Activated naive CD8-positive, alpha-beta T cell treated with anti-CD3 and anti-CD28 coated beads for 36 hours (primary cell): ENCODE results near the gene MAP2K7. TPM values are rescaled to one million over a fixed set of nuclear protein-coding genes. Genes with fewer than 3 reads are reported as not detected.

Experiments
- DNase-seq: peaks from one replicate; pipeline ENCODE4 v3.0.0; 2021
- H3K27ac Mint-ChIP-seq: one replicate; pipeline ENCODE4 v1.8.0; 2022; ENCODE audit warnings: mild to moderate bottlenecking, moderate library complexity, mixed read lengths
- H3K27me3 Mint-ChIP-seq: one replicate; pipeline ENCODE4 v1.8.0; 2022; ENCODE audit warnings: mild to moderate bottlenecking, mixed read lengths
- H3K36me3 Mint-ChIP-seq: one replicate; pipeline ENCODE4 v1.8.0; 2021; ENCODE audit warnings: mild to moderate bottlenecking, mixed read lengths
- H3K4me1 Mint-ChIP-seq: one replicate; pipeline ENCODE4 v1.8.0; 2021; ENCODE audit warnings: mixed read lengths
- H3K4me3 Mint-ChIP-seq: one replicate; pipeline ENCODE4 v1.8.0; 2022; ENCODE audit warnings: mild to moderate bottlenecking, moderate library complexity, mixed read lengths
- H3K9me3 Mint-ChIP-seq: one replicate; pipeline ENCODE4 v1.8.0; 2022; ENCODE audit warnings: mixed read lengths
- total RNA-seq, 2 experiments: library from RNA; stranded (reverse); gene quantifications; one replicate each; pipeline ENCODE4 v1.2.3, GENCODE V29; 2021

Gene MAP2K7
- total RNA-seq, 2 experiments from 2014 or later, result 31.8 to 32.4 TPM

DNA sequence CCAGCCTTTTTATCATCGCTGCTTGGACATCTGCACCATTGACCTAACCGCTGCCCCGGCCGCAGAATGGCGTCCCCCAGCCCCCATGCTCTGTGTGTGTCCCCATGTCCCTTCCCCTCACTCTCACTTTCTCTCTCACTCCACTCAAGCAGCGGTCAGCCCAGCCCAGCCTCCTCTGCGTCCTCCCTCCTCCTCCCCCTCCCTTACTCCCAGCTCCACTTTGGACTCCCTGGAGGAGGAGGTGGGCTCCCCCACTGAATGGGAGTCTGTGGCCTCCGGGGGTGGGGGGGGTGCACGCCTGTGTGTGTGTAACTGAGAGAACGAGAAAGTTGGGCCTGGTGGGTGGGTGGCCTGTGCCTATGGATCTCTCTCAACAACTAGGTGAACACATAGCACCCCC lies 2.2 kb downstream of the MAP2K7 start:
- Mint-ChIP-seq H3K27ac (peak overlapping the region; percentile 68), H3K4me1 (peaks cover 31% of the 10 kb centered on the region), H3K4me3 (peak overlapping the region; percentile 64), H3K9me3 (no peaks in the 10 kb centered on the region), H3K36me3 (peaks cover 23% of the 10 kb centered on the region), H3K27me3 (peaks cover 6% of the 10 kb centered on the region)
- DNase-seq, result no peak

DNA sequence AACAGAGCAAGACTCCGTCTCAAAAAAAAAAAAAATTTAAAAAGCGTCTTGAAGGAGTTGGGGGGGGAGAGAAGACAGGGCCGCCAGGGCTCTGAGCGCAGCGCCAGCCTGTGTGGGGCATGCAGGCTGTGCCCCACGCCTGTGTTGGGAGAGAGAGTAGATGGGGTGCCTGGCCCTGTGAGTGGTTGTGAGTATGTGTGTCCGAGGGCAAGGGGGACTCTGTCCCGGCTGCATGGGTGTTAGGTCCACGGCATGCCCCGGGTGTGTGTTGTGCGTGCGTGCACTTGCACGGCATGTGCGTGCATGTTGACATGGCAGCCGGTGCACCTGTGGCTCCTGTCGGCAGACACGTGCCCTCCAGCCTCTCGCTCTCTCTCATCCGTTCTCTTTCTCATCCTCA lies 3.4 kb downstream of the MAP2K7 start:
- no peak for DNase-seq
- Mint-ChIP-seq H3K4me1 (peaks cover 31% of the 10 kb centered on the region), H3K9me3 (no peaks in the 10 kb centered on the region), H3K36me3 (peaks cover 28% of the 10 kb centered on the region), H3K27ac (no peak overlapping the region), H3K27me3 (peaks cover 6% of the 10 kb centered on the region), H3K4me3 (no peak overlapping the region)

DNA sequence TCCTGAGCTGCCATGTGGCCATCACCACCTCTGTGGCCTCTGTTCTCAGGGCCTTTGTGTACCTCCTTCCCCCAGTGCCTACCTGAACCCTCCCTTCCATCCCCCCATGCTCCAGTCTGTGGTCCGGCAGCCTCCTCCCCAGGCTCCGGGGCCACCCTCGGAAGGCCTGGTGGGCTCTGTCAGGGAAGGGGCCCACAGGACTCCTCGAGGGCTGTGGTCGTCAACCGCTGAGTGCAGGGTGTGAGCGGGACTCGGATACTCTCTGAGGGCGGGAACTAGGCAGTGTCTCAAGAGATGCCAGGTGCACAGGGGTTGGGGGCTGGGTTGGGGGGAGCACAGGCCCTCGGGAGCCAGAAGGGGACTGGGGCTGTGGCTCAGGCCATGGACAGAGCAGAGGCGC lies 3.9 kb downstream of the MAP2K7 start:
- Mint-ChIP-seq H3K4me3 (no peak overlapping the region), H3K36me3 (peaks cover 29% of the 10 kb centered on the region)
- no peak for DNase-seq

DNA sequence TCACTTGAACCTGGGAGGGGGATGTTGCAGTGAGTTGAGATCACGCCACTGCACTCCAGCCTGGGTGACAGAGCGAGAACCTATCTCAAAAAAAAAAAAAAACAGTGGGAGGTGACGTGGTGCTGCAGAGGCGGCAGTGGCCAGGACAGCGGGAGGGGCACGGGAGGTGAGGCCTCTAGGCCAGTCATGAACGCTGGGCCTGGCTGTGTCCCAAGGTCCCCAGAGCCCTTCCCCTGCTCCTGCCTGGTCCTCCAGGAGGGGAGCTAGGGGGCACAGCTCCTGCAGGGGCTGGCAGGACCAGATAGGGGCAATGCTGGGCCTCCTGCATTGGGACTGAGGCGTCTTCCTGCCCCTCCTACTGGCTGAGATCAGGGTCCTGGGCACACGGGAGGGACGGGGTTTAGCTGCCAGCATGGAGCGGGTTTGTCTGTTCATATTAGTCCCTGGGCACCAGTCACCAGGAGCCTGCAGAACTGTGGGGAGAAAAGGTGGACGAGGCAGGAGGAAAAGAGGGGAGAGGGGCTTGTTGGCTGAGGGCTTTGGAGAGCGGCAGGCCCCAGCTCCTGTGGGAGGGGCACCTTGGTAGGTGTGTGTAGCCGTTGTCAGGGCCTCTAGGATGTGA lies 4.5 kb downstream of the MAP2K7 start:
- Mint-ChIP-seq H3K4me3 (no peak overlapping the region), H3K9me3 (no peaks in the 10 kb centered on the region), H3K4me1 (peaks cover 25% of the 10 kb centered on the region), H3K36me3 (peaks cover 35% of the 10 kb centered on the region), H3K27ac (no peak overlapping the region), H3K27me3 (peaks cover 5% of the 10 kb centered on the region)
- no peak for DNase-seq

More for the DNA sequence above, 3.9 kb downstream of the MAP2K7 start:
- Mint-ChIP-seq H3K27me3 (peaks cover 6% of the 10 kb centered on the region), H3K9me3 (no peaks in the 10 kb centered on the region), H3K4me1 (peaks cover 29% of the 10 kb centered on the region), H3K27ac (no peak overlapping the region)

DNA sequence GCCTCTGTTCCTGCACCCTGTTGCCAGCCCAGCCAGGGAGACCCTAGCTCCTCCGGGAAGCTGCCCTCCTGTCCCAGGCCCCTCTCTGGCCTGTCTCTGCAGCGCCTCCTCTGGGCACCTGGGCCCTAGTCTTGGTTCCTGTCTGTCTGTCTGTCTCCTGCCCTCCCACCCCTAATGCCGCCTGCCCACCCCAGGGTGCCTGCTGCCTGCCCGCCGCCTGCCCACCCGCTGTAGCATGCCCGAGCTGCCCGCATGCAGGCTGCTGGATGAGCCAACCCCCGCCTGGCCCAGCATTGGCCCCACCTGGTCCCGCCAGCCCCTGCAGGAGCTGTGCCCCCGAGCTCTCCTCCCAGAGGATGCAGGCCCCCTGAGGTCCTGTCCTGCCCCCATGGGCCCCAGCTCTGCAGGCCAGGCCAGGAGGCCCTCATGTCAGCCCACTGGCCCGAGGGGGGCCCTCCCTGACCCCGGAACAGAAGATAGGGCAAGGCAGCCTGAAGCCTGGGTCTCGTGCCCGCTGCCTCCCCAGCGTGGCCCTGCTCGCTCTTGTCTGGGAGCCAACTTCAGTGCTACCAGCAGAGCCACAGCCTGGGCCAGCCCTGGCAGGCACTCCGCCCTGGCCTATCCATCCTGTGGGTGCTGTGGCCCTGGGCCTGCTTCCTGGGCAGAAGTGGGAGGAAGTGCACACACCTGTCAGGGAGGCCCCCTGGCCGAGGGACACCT lies 5.2 kb downstream of the MAP2K7 start:
- H3K27me3 Mint-ChIP-seq, result no peaks in the 10 kb centered on the region
- DNase-seq, result no peak
- H3K27ac Mint-ChIP-seq, result no peak overlapping the region
- H3K36me3 Mint-ChIP-seq, result peaks cover 33% of the 10 kb centered on the region
- no peaks in the 10 kb centered on the region for H3K9me3 Mint-ChIP-seq
- peaks cover 24% of the 10 kb centered on the region for H3K4me1 Mint-ChIP-seq
- H3K4me3 Mint-ChIP-seq, result no peak overlapping the region

DNA sequence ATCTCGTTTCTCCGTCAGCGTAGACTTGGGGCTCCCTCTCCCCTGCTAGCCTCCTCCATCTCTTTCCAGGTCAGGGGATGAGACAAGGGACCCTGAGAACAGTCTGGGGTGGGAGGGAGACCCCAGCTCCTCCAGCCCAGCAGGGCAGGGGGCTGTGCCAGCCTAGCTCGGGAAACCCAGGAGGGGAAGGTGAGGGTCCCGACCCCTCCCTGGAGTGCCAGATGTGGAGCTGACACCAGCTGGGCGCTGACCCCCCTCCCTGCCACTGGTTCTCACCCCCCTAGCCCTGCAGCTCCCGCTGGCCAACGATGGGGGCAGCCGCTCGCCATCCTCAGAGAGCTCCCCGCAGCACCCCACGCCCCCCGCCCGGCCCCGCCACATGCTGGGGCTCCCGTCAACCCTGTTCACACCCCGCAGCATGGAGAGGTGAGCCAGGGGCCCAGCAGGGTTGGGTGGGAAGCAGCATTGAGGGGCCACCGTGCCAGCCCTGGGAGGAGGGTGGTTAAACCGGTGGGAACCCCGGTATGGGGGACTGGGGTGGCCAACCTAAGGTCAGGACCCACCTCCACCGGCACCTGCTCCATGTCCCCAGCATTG lies 5.9 kb downstream of the MAP2K7 start:
- H3K36me3 Mint-ChIP-seq, result peaks cover 30% of the 10 kb centered on the region
- H3K27me3 Mint-ChIP-seq, result peaks cover 4% of the 10 kb centered on the region
- H3K9me3 Mint-ChIP-seq, result no peaks in the 10 kb centered on the region
- peaks cover 22% of the 10 kb centered on the region for H3K4me1 Mint-ChIP-seq
- no peak for DNase-seq
- no peak overlapping the region for H3K27ac Mint-ChIP-seq
- H3K4me3 Mint-ChIP-seq, result no peak overlapping the region

DNA sequence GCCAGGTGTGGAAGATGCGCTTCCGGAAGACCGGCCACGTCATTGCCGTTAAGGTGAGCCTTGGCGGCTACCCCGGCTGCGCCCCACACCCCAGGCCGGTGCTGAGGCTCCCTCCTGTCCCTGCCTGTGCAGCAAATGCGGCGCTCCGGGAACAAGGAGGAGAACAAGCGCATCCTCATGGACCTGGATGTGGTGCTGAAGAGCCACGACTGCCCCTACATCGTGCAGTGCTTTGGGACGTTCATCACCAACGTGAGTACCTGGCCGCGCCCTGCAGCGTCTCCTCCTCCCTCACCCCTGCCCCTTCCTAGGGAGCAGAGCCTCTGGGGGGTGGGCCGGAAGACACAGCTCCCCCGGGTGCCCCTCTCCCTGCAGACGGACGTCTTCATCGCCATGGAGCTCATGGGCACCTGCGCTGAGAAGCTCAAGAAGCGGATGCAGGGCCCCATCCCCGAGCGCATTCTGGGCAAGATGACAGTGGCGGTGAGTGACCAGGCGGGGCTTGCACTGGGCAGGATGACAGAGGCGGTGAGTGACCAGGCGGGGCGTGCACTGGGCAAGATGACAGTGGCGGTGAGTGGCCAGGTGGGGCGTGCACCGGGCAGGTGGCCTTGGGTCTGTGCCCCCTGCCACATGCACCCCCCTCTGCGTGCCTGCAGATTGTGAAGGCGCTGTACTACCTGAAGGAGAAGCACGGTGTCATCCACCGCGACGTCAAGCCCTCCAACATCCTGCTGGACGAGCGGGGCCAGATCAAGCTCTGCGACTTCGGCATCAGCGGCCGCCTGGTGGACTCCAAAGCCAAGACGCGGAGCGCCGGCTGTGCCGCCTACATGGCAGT lies 6.9 kb downstream of the MAP2K7 start:
- H3K9me3 Mint-ChIP-seq, result no peaks in the 10 kb centered on the region
- H3K4me3 Mint-ChIP-seq, result no peak overlapping the region
- no peak for DNase-seq
- peaks cover 16% of the 10 kb centered on the region for H3K4me1 Mint-ChIP-seq
- H3K27me3 Mint-ChIP-seq, result peaks cover 14% of the 10 kb centered on the region
- peaks cover 24% of the 10 kb centered on the region for H3K36me3 Mint-ChIP-seq
- H3K27ac Mint-ChIP-seq, result no peak overlapping the region

DNA sequence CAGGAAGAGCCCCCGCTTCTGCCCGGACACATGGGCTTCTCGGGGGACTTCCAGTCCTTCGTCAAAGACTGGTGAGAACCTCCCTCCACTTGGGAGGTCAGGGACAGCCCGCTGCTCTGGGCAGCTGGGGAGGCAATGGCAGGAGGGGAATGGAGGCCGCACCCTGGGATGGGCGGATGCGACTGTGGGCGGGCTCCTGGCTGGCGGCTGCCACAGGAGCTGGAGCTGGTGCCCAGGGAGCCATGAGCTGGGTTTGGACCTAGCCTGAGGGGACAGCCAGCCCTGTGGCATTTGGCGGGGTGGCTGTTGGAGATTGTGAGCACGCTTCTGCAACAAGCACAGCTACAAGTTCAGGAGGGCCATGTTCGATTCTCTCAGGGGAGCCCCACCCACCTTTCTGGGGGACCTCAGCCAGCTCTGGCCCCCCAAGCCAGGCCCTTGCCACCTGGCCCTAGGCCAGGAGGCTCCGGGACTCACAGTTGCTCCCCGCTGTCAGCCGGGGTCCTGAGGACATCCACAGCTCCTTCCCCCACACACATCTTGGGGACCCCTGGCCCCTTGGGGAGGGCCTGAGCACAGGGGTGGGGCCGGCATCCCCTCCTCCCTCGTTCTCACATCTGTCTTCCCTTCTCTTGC lies 7.9 kb downstream of the MAP2K7 start:
- peaks cover 19% of the 10 kb centered on the region for H3K27me3 Mint-ChIP-seq
- peaks cover 15% of the 10 kb centered on the region for H3K36me3 Mint-ChIP-seq
- no peak overlapping the region for H3K4me3 Mint-ChIP-seq
- H3K9me3 Mint-ChIP-seq, result no peaks in the 10 kb centered on the region
- DNase-seq, result no peak
- peaks cover 11% of the 10 kb centered on the region for H3K4me1 Mint-ChIP-seq
- H3K27ac Mint-ChIP-seq, result no peak overlapping the region

DNA sequence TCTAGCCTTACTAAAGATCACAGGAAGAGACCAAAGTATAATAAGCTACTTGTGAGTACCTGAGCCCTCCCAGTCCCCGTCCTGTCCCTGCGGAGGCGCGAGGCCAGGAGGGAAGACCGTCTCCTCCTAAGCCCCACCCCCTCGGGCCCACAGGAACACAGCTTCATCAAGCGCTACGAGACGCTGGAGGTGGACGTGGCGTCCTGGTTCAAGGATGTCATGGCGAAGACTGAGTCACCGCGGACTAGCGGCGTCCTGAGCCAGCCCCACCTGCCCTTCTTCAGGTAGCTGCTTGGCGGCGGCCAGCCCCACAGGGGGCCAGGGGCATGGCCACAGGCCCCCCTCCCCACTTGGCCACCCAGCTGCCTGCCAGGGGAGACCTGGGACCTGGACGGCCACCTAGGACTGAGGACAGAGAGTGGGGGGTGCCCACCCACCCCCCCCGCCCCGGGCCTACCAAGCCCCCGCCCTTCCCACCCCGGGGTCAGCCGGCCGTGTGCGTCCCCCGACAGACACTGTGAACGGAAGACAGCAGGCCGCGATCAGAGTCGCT lies 8.5 kb downstream of the MAP2K7 start:
- Mint-ChIP-seq H3K27ac (no peak overlapping the region), H3K9me3 (no peaks in the 10 kb centered on the region)
- DNase-seq, result no peak

DNA sequence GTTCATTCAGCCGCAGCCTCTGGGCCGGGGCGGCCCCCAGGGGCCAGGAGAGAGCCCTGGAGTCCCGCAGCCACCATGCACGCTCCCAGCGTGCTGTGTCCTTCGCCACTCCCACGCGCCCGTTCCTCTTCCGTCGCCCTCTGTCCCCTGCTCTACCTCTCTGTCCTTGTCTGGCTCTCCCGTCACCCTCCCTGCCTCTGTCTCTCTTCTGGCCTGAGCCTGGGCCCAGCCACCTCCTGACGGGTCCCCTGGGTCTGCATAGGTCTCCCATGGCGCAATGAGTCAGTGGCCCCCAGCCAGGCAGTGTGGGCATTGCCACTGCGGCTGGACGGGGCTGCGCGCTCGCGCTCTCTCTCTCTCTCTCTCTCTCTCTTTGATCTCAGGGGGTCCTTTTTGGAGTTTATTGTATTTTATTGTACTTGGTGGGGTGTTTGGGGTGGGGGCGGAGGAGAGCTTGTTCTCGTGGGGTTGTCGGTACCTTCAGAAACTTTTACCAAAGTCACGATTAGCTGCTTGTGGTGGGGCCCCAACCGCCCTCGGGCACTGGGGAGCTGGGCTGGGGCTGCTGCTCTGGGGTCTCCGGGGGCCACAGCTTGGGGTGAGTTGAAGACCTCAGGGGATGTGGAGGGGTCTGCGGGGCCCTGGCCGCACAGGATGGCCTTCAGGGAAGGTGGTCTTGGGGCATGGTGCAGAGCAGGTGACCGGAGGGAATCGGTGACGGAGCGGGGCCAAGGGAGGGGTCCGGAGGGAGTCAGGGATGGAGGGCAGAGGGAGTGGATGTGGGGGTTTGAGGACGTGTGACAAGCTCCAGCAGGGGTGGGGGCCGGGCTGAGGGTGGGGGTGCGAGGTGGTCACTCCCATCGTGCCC lies 9.3 kb downstream of the MAP2K7 start:
- no peak overlapping the region for H3K27ac Mint-ChIP-seq
- peaks cover 15% of the 10 kb centered on the region for H3K36me3 Mint-ChIP-seq
- peaks cover 28% of the 10 kb centered on the region for H3K27me3 Mint-ChIP-seq
- peaks cover 9% of the 10 kb centered on the region for H3K4me1 Mint-ChIP-seq
- no peak for DNase-seq
- no peaks in the 10 kb centered on the region for H3K9me3 Mint-ChIP-seq
- no peak overlapping the region for H3K4me3 Mint-ChIP-seq

More for the DNA sequence above, 8.5 kb downstream of the MAP2K7 start:
- Mint-ChIP-seq H3K36me3 (peaks cover 15% of the 10 kb centered on the region), H3K27me3 (peaks cover 24% of the 10 kb centered on the region), H3K4me1 (peaks cover 12% of the 10 kb centered on the region), H3K4me3 (no peak overlapping the region)

DNA sequence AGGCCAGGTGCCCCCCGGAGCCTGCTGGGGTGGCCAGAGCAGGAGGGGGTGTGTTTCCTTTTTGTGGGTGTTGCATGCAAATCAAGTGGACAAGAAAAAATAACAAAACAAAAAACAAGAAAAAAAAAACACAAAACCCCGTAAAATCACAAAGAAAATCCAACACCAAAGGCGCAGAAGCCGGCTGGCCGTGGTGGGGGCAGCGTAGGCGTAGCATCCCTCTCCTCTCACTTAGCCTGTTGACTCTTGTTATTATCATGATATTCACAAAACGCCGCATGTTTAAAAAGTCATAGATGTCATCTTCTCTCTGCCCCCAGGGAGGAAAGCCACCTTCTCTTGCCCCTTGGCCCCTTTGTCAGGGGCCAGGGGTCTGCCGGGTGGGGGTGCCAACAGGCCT lies 10.0 kb downstream of the MAP2K7 start:
- no peak overlapping the region for H3K4me3 Mint-ChIP-seq
- DNase-seq, result no peak
- peaks cover 8% of the 10 kb centered on the region for H3K4me1 Mint-ChIP-seq
- peaks cover 36% of the 10 kb centered on the region for H3K27me3 Mint-ChIP-seq
- H3K9me3 Mint-ChIP-seq, result no peaks in the 10 kb centered on the region
- H3K36me3 Mint-ChIP-seq, result peaks cover 15% of the 10 kb centered on the region
- H3K27ac Mint-ChIP-seq, result no peak overlapping the region

DNA sequence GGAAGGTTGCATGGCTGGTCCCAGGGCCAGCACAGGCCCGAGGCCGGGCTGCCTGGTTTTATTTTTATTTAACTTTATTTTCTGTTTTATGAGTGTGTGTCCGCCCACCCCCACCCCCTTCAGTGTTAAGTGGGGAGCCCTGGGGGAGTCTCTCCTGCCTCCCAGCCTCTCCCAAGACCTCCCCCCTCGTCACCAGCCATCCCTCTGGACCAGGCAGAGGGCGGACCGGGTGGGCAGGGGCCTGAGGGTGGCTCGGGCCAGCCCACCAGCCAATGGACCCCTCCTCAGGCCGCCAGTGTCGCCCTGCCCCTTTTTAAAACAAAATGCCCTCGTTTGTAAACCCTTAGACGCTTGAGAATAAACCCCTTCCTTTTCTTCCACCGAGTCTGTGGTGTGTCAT lies 10.4 kb downstream of the MAP2K7 start:
- Mint-ChIP-seq H3K9me3 (no peaks in the 10 kb centered on the region), H3K27me3 (peaks cover 40% of the 10 kb centered on the region), H3K4me1 (peaks cover 8% of the 10 kb centered on the region), H3K4me3 (no peak overlapping the region), H3K36me3 (peaks cover 15% of the 10 kb centered on the region), H3K27ac (no peak overlapping the region)
- DNase-seq, result no peak

DNA sequence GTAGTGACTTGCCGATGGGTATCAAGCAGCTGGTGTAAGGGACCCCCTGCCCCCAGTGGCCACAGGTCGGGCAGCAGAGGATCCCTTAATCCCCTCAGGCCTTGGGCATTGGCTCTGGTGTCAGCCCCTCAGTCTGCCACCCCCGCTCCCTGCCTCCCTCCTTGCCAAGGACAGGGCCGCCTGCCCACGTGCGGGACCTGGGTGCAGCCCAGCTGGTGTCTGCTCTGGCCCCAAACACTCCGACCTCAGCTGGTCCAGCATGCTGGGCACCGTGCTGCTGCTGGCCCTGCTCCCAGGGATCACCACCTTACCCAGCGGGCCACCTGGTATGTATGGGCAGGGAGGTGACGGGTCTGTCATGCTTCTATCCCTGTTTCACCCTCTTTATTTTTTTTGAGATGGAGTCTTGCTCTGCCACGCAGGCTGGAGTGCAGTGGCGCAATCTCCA lies 10.9 kb downstream of the MAP2K7 start, which contains the start of gene TGFBR3L:
Gene TGFBR3L (plus strand): TSS at position 233 of the 448 bp plus-strand sequence.
- peaks cover 9% of the 10 kb centered on the region for H3K4me1 Mint-ChIP-seq
- H3K27ac Mint-ChIP-seq, result no peak within 1 kb of the TSS
- no peaks in the 10 kb centered on the region for H3K9me3 Mint-ChIP-seq
- H3K36me3 Mint-ChIP-seq, result peaks cover 15% of the 10 kb centered on the region
- H3K4me3 Mint-ChIP-seq, result peak within 1 kb of the TSS; percentile 57
- peaks cover 45% of the 10 kb centered on the region for H3K27me3 Mint-ChIP-seq
- no peak for DNase-seq
